Keratinocyte (primary cell): ENCODE results near the gene SHC1. TPM values are rescaled to one million over a fixed set of nuclear protein-coding genes. Genes with fewer than 3 reads are reported as not detected.

Experiments used
- DNase-seq: peaks from one replicate; pipeline ENCODE4 v3.0.0-alpha.2; 2011; ENCODE audit warnings: low read depth, missing footprints, low spot score
- FAIRE-seq: peaks from 2 replicates; lab custom pipeline; 2011; peaks lifted over from hg19 to GRCh38; lab: Jason Lieb, UNC
- H2AFZ ChIP-seq: 2 replicates; pipeline ENCODE4 v1.6.0; 2012; ENCODE audit warnings: low read length, control low read depth, inconsistent platforms; ENCODE audit not compliant: control insufficient read depth
- H3K27ac ChIP-seq: 2 replicates; pipeline ENCODE4 v1.5.1; 2011; ENCODE audit warnings: low read length; ENCODE audit not compliant: control insufficient read depth, insufficient read depth
- H3K27me3 ChIP-seq: 3 replicates; pipeline ENCODE4 v1.6.0; 2011; ENCODE audit warnings: low read length; ENCODE audit not compliant: control insufficient read depth, insufficient read depth; ENCODE audit errors: extremely low read depth
- H3K36me3 ChIP-seq, 2 experiments: 2 replicates in 1 of 2; 3 replicates in 1 of 2; pipeline ENCODE4 v1.5.1; 2011; ENCODE audit warnings: low read length in 2 of 2, mild to moderate bottlenecking in 1 of 2; ENCODE audit not compliant: control insufficient read depth in 2 of 2, insufficient read depth in 2 of 2; ENCODE audit errors: extremely low read depth in 1 of 2
- H3K4me1 ChIP-seq: 3 replicates; pipeline ENCODE4 v1.5.1; 2011; ENCODE audit warnings: low read length; ENCODE audit not compliant: control insufficient read depth, insufficient read depth; ENCODE audit errors: extremely low read depth
- H3K4me2 ChIP-seq: 3 replicates; pipeline ENCODE4 v1.6.0; 2011; ENCODE audit warnings: low read depth, low read length; ENCODE audit not compliant: control insufficient read depth, insufficient read depth; ENCODE audit errors: extremely low read depth
- H3K4me3 ChIP-seq, 3 experiments: fragments of 200-600 bp in 1 of 3; sonication (generic) in 1 of 3; 2 replicates in 2 of 3; 3 replicates in 1 of 3; pipeline ENCODE4 v1.5.1; 2011 to 2016; ENCODE audit warnings: low read length in 3 of 3, mild to moderate bottlenecking in 3 of 3, control low read depth in 2 of 3, inconsistent platforms in 1 of 3, low read depth in 1 of 3, mixed read lengths in 1 of 3, mixed run types in 1 of 3, moderate library complexity in 1 of 3; ENCODE audit not compliant: control insufficient read depth in 2 of 3, insufficient read depth in 2 of 3; ENCODE audit errors: extremely low read depth in 1 of 3
- H3K79me2 ChIP-seq: 2 replicates; pipeline ENCODE4 v1.6.0; 2012; ENCODE audit warnings: low read length; ENCODE audit not compliant: control insufficient read depth, insufficient read depth
- H3K9ac ChIP-seq: 3 replicates; pipeline ENCODE4 v1.6.0; 2011; ENCODE audit warnings: low read length; ENCODE audit not compliant: control insufficient read depth, insufficient read depth; ENCODE audit errors: extremely low read depth
- H3K9me1 ChIP-seq: 3 replicates; pipeline ENCODE4 v1.6.0; 2011; ENCODE audit warnings: low read length; ENCODE audit not compliant: control insufficient read depth, insufficient read depth; ENCODE audit errors: extremely low read depth
- H3K9me3 ChIP-seq: 2 replicates; pipeline ENCODE4 v1.5.1; 2012; ENCODE audit warnings: low read depth, low read length; ENCODE audit not compliant: control insufficient read depth
- H4K20me1 ChIP-seq: 3 replicates; pipeline ENCODE4 v1.6.0; 2011; ENCODE audit warnings: low read length; ENCODE audit not compliant: control insufficient read depth, insufficient read depth; ENCODE audit errors: extremely low read depth
- CTCF ChIP-seq, 3 experiments: IDR thresholded peaks in 1 of 3; conservative IDR thresholded peaks in 1 of 3; optimal IDR thresholded peaks in 1 of 3; 2 replicates in 2 of 3; 3 replicates in 1 of 3; pipeline versions ENCODE3 to v1.5.1; 2011; ENCODE audit warnings: low read length in 3 of 3, mild to moderate bottlenecking in 3 of 3, moderate library complexity in 2 of 3, control low read depth in 1 of 3, inconsistent platforms in 1 of 3; ENCODE audit not compliant: insufficient read depth in 2 of 3; ENCODE audit errors: extremely low read depth in 1 of 3
- EZH2 ChIP-seq: IDR thresholded peaks from one replicate; pipeline ENCODE4 v1.6.1; 2012; ENCODE audit warnings: inconsistent platforms, mild to moderate bottlenecking, low read length, moderate library complexity
- dilution Hi-C: fragments of 300-500 bp; cut with MboI; formaldehyde crosslinking; loops from one replicate; pipeline ENCODE4 v1.7.0; 2020; ENCODE audit warnings: low sequenced_read_pairs; ENCODE audit not compliant: extremely low pct_ligation_motif_present
- polyA plus RNA-seq, 5 experiments: library from polyadenylated mRNA; depleted of rRNA in 3 of 5; stranded (reverse) in 3 of 5; stranded (forward) in 1 of 5; unstranded in 1 of 5; fragments of >200 nt; gene quantifications; 1 replicate in 1 of 5; 2 replicates in 3 of 5; 3 replicates in 1 of 5; pipeline versions ENCODE4 v1.2.1 to v1.2.3, GENCODE V29; 2011 to 2012; ENCODE audit warnings: missing spikeins in 2 of 5, low read depth in 1 of 5, low replicate concordance in 1 of 5
- small RNA-seq, 3 experiments: library from RNA; depleted of rRNA; stranded (forward); fragments of <200 nt; gene quantifications; one replicate each; pipeline ENCODE3, GENCODE V24; 2012; ENCODE audit warnings: low read depth in 3 of 3, low replicate concordance in 1 of 3; ENCODE audit not compliant: insufficient read length in 3 of 3

Gene SHC1
- polyA plus RNA-seq, 1 donor (not counting 4 experiments of a cell fraction or from before 2014, with no cell fraction given): 245 TPM

GRCh38 chr1:154912755-154913154, 57.8 kb downstream of the SHC1 start:
- no peak overlapping the region for H2AFZ ChIP-seq
- H3K9me3 ChIP-seq: peaks cover 7% of the 10 kb centered on the region
- no peaks in the 10 kb centered on the region for H3K36me3 ChIP-seq
- no peak overlapping the region for H3K4me3 ChIP-seq
- no peaks in the 10 kb centered on the region for H4K20me1 ChIP-seq
- H3K9ac ChIP-seq: no peak overlapping the region
- H3K79me2 ChIP-seq: no peaks in the 10 kb centered on the region
- H3K9me1 ChIP-seq: no peaks in the 10 kb centered on the region
- TF ChIP-seq CTCF (optimal IDR thresholded peaks at IDR 0.05 in 1 of 3, IDR thresholded peaks at IDR 0.05 in 1 of 3, conservative IDR thresholded peaks at IDR 0.05 in 1 of 3; ENCODE audit: extremely low read depth in 1 of 3, insufficient read depth in 2 of 3, low read length in 3 of 3): no peak
- no peak for TF ChIP-seq EZH2
- H3K4me2 ChIP-seq: no peak overlapping the region
- FAIRE-seq: no peak
- H3K27ac ChIP-seq: no peak overlapping the region
- DNase-seq: no peak
- no peaks in the 10 kb centered on the region for H3K27me3 ChIP-seq
- peaks cover 17% of the 10 kb centered on the region for H3K4me1 ChIP-seq
- dilution Hi-C loops: no loop called here

Small RNAs within 50 kb of the gene (small RNA-seq; reads per million reads assigned to genes)
- gene MIR4258 (0 reads per million in 3 experiments), gene RF00017 (0 reads per million in 3 experiments)

Other genes with a start within 250 kb of the SHC1 start
- gene KCNN3, start 100.5 kb downstream of the SHC1 start, polyA plus RNA-seq: 0.03 to 0.05 TPM (median 0.03 TPM) in 3 replicates
- 25.1 to 28.5 TPM (median 27.4 TPM) in 3 replicates for gene PMVK, start 34.0 kb downstream of the SHC1 start, polyA plus RNA-seq
- gene PBXIP1, start 14.6 kb downstream of the SHC1 start, polyA plus RNA-seq: 15.1 to 29.9 TPM (median 15.6 TPM) in 3 replicates
- gene PYGO2, start 9.0 kb downstream of the SHC1 start, polyA plus RNA-seq: 15.1 to 22.3 TPM (median 15.9 TPM) in 3 replicates
- gene CKS1B, start 3.9 kb upstream of the SHC1 start, polyA plus RNA-seq: 133 to 300 TPM (median 217 TPM) in 3 replicates
- gene FLAD1, start 12.6 kb upstream of the SHC1 start, polyA plus RNA-seq: 44.7 to 101 TPM (median 51.4 TPM) in 3 replicates
- gene LENEP, start 22.8 kb upstream of the SHC1 start, polyA plus RNA-seq: not detected in 3 replicates
- 15.3 to 51.8 TPM (median 20.9 TPM) in 3 replicates for gene ZBTB7B, start 32.1 kb upstream of the SHC1 start, polyA plus RNA-seq
- 0.11 to 0.46 TPM (median 0.14 TPM) in 3 replicates for gene DCST2, start 63.0 kb upstream of the SHC1 start, polyA plus RNA-seq
- 0.05 TPM in 1 of 3 replicates, not detected in the others for gene DCST1, start 63.1 kb upstream of the SHC1 start, polyA plus RNA-seq
- gene ADAM15, start 80.6 kb upstream of the SHC1 start, polyA plus RNA-seq: 130 to 280 TPM (median 131 TPM) in 3 replicates
- gene EFNA4, start 93.0 kb upstream of the SHC1 start, polyA plus RNA-seq: 7.6 to 11.0 TPM (median 9.9 TPM) in 3 replicates
- 3.3 to 9.0 TPM (median 4.4 TPM) in 3 replicates for gene EFNA3, start 108.1 kb upstream of the SHC1 start, polyA plus RNA-seq
- gene EFNA1, start 157.1 kb upstream of the SHC1 start, polyA plus RNA-seq: 33.2 to 116 TPM (median 77.5 TPM) in 3 replicates
- gene SLC50A1, start 165.1 kb upstream of the SHC1 start, polyA plus RNA-seq: 54.5 to 72.2 TPM (median 55.6 TPM) in 3 replicates
- gene DPM3, start 169.8 kb upstream of the SHC1 start, polyA plus RNA-seq: 29.3 to 54.9 TPM (median 32.3 TPM) in 3 replicates
- 99.1 to 183 TPM (median 127 TPM) in 3 replicates for gene KRTCAP2, start 202.6 kb upstream of the SHC1 start, polyA plus RNA-seq
- 1.6 to 4.5 TPM (median 1.7 TPM) in 3 replicates for gene TRIM46, start 203.1 kb upstream of the SHC1 start, polyA plus RNA-seq
- gene THBS3, start 237.2 kb upstream of the SHC1 start, polyA plus RNA-seq: 14.4 to 36.0 TPM (median 16.2 TPM) in 3 replicates
- 43.4 to 69.9 TPM (median 59.5 TPM) in 3 replicates for gene MTX1, start 237.9 kb upstream of the SHC1 start, polyA plus RNA-seq